ENCODE data around the gene C14orf119.

The C14orf119 gene

GRCh38 chr14:23095196-23096108, at the start of gene C14orf119:
C14orf119 (plus strand) TSS chr14:23095505; CDS start chr14:23097659, 2,154 bp downstream.
- DNase-seq: peak; percentile 100

GRCh38 chr14:23047034-23047634, 48.2 kb upstream of the C14orf119 start:
- no peak for DNase-seq

- no peak for DNase-seq
These were observed 47.3 kb upstream of the C14orf119 start for GRCh38 chr14:23047751-23048693.

- no peak for DNase-seq
These were observed 46.3 kb upstream of the C14orf119 start for GRCh38 chr14:23049011-23049410.

GRCh38 chr14:23051141-23052057, 43.9 kb upstream of the C14orf119 start:
- DNase-seq: no peak

GRCh38 chr14:23052182-23052623, 43.1 kb upstream of the C14orf119 start:
- no peak for DNase-seq

- no peak for DNase-seq
These were observed 42.6 kb upstream of the C14orf119 start for GRCh38 chr14:23052671-23053070.

GRCh38 chr14:23053426-23053825, 41.9 kb upstream of the C14orf119 start:
- no peak for DNase-seq

GRCh38 chr14:23054000-23054811, 41.1 kb upstream of the C14orf119 start:
- no peak for DNase-seq

- no peak for DNase-seq
These were observed 40.2 kb upstream of the C14orf119 start for GRCh38 chr14:23055147-23055550.

GRCh38 chr14:23055621-23056144, 39.6 kb upstream of the C14orf119 start:
- DNase-seq: no peak

GRCh38 chr14:23056145-23056955, 39.0 kb upstream of the C14orf119 start:
- peak; percentile 62 for DNase-seq

- peak; percentile 89 for DNase-seq
These were observed 38.1 kb upstream of the C14orf119 start, which contains the start of gene CDH24 for GRCh38 chr14:23056956-23057756. CDH24 (minus strand) TSS chr14:23057520; CDS start chr14:23055733, 1,787 bp downstream.

- peak; percentile 94 for DNase-seq
These were observed 37.3 kb upstream of the C14orf119 start for GRCh38 chr14:23057757-23058653.

GRCh38 chr14:23058654-23059504, 36.4 kb upstream of the C14orf119 start:
- DNase-seq: no peak

GRCh38 chr14:23060536-23061260, 34.6 kb upstream of the C14orf119 start:
- DNase-seq: no peak
